Subcutaneous adipose tissue (tissue), 4 donors: Measurements from ENCODE around the gene RNF145. TPM values are rescaled to one million over a fixed set of nuclear protein-coding genes. Genes with fewer than 3 reads are reported as not detected.

Experiments
- CTCF ChIP-seq: fragments of 450-650 bp; IDR thresholded peaks from one replicate; pipeline ENCODE4 v1.5.1; 2016; ENCODE audit warnings: low read depth, mild to moderate bottlenecking, control low read depth, antibody characterized with exemption, moderate library complexity
- total RNA-seq, 4 donors: library from RNA; depleted of rRNA; stranded (reverse); fragments of >200 nt; gene quantifications; one replicate each; pipeline ENCODE4 v1.1.0, GENCODE V29; 2016

The RNF145 gene
- total RNA-seq, 4 donors from 2014 or later, result 34.7 to 56.4 (median 48.2) TPM

DNA sequence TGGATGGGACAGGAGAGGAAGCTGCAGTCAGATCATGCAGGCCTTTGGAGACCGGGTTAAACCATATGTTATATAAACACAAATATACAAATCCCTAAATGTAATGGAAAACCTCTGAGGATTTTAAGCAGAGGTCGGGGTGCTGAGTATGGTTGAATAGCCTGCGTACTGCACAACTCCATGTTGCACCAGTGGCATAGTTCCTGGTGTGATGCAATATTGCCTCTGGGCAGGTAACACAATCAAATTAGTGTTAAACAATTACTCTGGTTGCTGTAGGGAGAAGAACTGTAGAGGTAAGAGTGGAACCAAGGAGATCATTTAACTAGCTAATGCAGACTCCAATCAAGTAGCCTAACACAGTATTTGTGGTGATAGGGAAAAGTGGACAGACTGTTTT, 21.3 kb upstream of the RNF145 start:
- TF ChIP-seq CTCF, result no peak

DNA sequence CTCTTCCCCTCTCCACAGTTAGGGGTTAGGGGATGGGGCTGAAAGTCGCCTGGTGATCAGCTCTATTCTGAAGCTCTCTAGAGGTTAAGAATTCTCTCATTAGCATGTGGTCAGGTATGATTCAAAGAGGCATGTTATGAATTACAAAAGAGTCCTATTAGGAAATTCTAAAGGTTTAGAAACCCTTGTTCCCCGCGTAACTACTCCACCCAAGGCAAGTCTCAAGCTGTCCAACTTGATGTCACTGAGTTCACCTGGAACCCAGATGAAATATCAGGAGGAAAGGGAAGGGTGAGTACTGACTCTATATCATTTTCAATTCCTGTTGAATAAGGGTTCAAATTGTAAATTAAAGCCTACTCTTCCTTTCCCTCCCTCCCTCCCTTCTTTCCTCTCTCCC, 18.1 kb upstream of the RNF145 start:
- TF ChIP-seq CTCF, result no peak

GRCh38 chr5:159226451-159226850, 17.1 kb upstream of the RNF145 start:
- no peak for TF ChIP-seq CTCF

- TF ChIP-seq CTCF, result no peak
These were observed 15.1 kb upstream of the RNF145 start for GRCh38 chr5:159224471-159224870.

- no peak for TF ChIP-seq CTCF
These were observed 14.1 kb upstream of the RNF145 start for GRCh38 chr5:159223469-159223868.

- no peak for TF ChIP-seq CTCF
These were observed 10.9 kb upstream of the RNF145 start for GRCh38 chr5:159220206-159220605.

DNA sequence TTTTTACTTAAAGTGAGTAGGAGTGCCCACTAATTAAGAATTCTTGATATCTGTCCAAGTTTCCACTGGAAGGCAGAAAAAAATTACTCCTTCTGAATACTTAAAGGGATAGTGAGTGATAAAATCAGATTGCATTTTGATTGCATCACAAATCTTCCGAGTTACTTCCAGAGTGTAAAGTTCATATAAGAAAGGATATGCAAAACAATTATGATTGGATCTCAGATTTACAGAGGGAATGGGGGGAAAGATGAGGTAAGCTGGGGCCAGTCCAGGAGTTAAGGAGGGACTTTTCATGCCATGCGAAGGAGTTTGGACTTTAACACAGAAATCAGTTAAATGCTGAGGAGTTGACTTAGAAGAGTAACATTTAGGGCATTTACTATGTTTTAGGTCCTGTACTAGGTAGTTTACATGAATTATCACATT, 9.3 kb upstream of the RNF145 start:
- no peak for TF ChIP-seq CTCF
